Testis (tissue), 2 donors: ENCODE data around the gene ERC2.

Experiments used
- CTCF ChIP-seq, 3 experiments: fragments of 450-650 bp in 2 of 3; fragments of 200-600 bp in 1 of 3; sonication (generic) in 1 of 3; IDR thresholded peaks; one replicate each; pipeline ENCODE4 v1.5.1; 2016 to 2019; ENCODE audit warnings: antibody characterized with exemption in 3 of 3, mild to moderate bottlenecking in 2 of 3, moderate library complexity in 1 of 3
- POLR2A ChIP-seq: fragments of 450-650 bp; IDR thresholded peaks from one replicate; pipeline ENCODE4 v1.6.1; 2017; ENCODE audit warnings: antibody characterized with exemption, mild to moderate bottlenecking, moderate library complexity

- TF ChIP-seq CTCF (IDR thresholded peaks at IDR 0.05) (no peak), POLR2A (no peak)
These were observed 1000.0 kb downstream of the ERC2 start for GRCh38 chr3:55468251-55468650.
